ENCODE measurements around the gene UQCRC1.

UQCRC1 gene

DNA sequence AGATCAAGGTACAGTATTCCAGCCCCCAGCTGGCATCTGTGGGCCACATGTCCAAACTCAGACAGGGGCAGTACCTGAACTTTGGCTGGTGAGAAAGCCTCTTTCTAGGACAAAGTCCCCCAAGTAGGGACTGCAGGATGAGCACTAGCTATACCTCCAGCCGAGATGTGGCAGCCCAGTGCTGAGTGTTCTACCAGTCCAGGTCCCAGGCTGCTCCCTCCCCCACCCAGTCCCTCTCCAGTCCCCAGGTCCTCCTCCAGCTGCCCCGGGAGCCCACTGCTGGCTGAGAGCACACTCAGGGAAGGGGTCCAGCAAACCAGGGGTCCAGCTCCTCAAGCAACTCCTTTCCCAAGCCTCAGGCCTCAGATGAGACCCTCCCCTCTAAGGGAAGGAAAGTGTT is 24.3 kb upstream of the UQCRC1 start:
- H3K4me3 ChIP-seq (ENCODE audit: control insufficient read depth, low read depth, low read length) = no peak overlapping the region
- no peak for DNase-seq (ENCODE audit: low read depth)
- TF ChIP-seq, protein P1, sequence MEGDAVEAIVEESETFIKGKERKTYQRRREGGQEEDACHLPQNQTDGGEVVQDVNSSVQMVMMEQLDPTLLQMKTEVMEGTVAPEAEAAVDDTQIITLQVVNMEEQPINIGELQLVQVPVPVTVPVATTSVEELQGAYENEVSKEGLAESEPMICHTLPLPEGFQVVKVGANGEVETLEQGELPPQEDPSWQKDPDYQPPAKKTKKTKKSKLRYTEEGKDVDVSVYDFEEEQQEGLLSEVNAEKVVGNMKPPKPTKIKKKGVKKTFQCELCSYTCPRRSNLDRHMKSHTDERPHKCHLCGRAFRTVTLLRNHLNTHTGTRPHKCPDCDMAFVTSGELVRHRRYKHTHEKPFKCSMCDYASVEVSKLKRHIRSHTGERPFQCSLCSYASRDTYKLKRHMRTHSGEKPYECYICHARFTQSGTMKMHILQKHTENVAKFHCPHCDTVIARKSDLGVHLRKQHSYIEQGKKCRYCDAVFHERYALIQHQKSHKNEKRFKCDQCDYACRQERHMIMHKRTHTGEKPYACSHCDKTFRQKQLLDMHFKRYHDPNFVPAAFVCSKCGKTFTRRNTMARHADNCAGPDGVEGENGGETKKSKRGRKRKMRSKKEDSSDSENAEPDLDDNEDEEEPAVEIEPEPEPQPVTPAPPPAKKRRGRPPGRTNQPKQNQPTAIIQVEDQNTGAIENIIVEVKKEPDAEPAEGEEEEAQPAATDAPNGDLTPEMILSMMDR (conservative IDR thresholded peaks at IDR 0.05; ENCODE audit: control insufficient read depth, insufficient read depth, low read depth, low read length) = no peak

DNA sequence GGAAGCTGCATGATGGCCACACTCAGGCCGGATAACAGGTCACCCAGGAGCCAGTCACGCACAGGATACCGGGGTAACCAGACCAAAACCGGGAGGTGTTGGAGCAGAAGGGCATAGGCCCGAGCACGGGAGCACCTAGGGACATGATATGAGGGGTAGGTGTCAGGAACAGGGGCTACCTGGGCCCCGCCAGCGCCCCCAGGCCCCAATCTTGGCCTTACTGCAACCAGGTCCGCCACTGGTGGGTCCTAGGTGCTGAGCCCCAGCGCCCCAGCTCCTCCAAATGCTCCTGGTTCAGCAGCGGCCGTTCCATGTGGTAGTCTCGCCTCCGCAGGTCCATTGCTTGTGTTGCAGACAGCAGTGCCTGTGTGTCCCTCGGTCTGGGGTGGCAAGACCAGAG is 23.8 kb upstream of the UQCRC1 start:
- DNase-seq (ENCODE audit: low read depth) = no peak
- TF ChIP-seq, protein P1 (conservative IDR thresholded peaks at IDR 0.05; ENCODE audit: control insufficient read depth, insufficient read depth, low read depth, low read length) = no peak
- H3K4me3 ChIP-seq (ENCODE audit: control insufficient read depth, low read depth, low read length) = no peak overlapping the region

DNA sequence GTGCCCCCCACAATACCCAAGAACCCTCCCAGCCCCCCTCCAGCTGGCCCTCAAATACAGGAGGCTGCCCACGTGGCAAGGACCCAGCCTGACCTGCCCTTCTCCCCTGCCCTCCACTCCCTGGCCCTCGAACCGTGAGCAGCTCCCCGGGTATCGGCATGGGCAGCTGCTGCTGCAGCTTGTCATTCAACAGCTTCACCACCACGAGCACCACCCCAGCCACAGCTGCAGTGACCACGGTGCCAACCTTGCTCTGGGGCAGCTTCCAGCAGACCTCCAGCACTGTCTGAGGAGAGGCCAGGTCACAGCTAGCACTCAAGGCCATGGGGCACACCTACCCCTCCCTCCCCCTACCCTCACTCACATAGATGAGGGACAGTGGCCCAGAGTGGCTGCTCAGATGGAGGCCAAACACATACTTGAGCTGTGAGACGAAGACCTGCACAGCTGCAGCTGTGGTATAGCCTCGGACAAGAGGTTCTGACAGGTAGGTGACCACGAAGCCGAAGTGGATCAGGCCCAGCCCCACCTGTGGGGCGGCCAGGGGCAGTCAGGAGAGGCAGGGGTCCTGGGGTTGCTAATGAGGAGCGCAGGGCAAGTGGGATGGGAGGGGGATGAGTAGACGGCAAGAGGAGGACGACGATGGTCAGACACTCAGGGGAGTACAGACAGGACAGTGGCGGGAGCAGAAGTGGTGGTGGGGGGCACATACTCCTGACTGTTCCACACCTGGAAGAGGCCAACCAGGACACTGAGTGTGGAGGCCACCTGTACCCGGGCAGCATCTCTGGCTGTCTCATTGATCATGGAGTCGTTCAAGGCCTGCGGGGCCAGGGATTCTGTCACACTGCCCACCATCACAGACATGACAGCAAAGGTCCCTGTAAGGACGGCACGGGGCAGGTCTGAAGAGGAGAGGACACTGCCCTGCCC is 22.3 kb upstream of the UQCRC1 start:
- H3K4me3 ChIP-seq (ENCODE audit: control insufficient read depth, low read depth, low read length) = no peak overlapping the region
- DNase-seq (ENCODE audit: low read depth) = no peak
- TF ChIP-seq, protein P1 (conservative IDR thresholded peaks at IDR 0.05; ENCODE audit: control insufficient read depth, insufficient read depth, low read depth, low read length) = no peak

DNA sequence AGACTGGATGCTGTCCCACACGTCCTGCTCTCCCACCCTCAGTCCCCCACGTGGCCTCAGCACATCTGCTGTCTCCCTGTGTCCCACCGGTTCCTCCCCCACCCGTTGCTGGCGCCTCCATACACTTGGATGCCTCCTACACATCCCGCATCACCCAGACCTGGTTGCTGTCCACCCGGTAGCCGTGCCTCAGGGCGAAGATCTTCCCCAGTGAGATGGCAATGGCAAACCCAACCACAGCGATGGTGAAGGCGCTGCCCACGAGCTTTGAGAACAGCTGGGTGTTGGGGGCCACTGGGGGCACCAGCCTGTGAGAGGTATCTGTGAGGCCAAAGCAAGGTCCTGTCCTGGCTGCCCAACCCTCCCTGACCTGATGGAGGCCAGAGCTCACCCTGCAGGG is 21.4 kb upstream of the UQCRC1 start:
- TF ChIP-seq, protein P1 (conservative IDR thresholded peaks at IDR 0.05; ENCODE audit: control insufficient read depth, insufficient read depth, low read depth, low read length) = no peak
- no peak for DNase-seq (ENCODE audit: low read depth)
- H3K4me3 ChIP-seq (ENCODE audit: control insufficient read depth, low read depth, low read length) = no peak overlapping the region

DNA sequence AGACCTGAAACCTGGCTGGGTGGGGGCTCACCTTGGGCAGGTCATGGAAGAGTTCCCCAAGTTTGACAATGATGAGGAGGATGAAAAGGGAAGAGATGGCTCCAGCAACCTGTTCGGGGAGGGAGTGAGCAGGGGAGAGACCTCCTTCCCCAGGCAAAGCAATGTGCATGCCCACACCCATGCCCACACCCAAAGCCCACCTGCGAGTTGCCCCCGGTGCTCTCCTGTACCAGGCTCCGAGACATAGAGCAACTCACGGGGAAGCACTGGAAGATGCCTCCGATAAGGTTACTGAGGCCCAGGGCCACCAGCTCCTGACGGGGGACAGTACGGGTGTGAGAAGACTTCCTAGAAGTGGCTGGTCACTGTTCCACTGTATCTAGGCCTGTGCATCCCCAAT is 21.0 kb upstream of the UQCRC1 start:
- TF ChIP-seq, protein P1 (conservative IDR thresholded peaks at IDR 0.05; ENCODE audit: control insufficient read depth, insufficient read depth, low read depth, low read length) = no peak
- DNase-seq (ENCODE audit: low read depth) = no peak
- H3K4me3 ChIP-seq (ENCODE audit: control insufficient read depth, low read depth, low read length) = no peak overlapping the region

DNA sequence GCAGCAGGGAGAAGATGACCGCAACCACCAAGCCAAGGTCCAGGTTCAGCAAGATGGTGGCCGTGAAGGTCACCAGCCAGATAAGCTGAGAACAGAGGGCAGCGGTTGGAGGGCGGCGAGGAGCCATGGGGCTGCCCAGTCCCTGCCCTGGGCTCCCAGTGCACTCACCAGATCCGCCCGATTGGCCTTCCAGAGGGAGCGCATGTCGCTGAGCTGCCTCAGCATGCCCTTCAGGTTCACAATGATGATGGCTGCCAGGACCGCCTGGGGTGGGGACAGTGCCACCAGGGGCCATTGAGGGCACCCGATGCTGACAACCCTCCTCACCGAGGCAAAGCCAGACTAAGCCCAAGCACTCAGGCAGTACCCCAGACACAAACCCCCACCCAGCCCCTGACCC is 20.4 kb upstream of the UQCRC1 start:
- TF ChIP-seq, protein P1 (conservative IDR thresholded peaks at IDR 0.05; ENCODE audit: control insufficient read depth, insufficient read depth, low read depth, low read length) = no peak
- no peak for DNase-seq (ENCODE audit: low read depth)
- H3K4me3 ChIP-seq (ENCODE audit: control insufficient read depth, low read depth, low read length) = no peak overlapping the region

Measured in fibroblast of mammary gland (primary cell).